Measurements from ENCODE around the gene KRTAP10-5.

Gene KRTAP10-5

DNA sequence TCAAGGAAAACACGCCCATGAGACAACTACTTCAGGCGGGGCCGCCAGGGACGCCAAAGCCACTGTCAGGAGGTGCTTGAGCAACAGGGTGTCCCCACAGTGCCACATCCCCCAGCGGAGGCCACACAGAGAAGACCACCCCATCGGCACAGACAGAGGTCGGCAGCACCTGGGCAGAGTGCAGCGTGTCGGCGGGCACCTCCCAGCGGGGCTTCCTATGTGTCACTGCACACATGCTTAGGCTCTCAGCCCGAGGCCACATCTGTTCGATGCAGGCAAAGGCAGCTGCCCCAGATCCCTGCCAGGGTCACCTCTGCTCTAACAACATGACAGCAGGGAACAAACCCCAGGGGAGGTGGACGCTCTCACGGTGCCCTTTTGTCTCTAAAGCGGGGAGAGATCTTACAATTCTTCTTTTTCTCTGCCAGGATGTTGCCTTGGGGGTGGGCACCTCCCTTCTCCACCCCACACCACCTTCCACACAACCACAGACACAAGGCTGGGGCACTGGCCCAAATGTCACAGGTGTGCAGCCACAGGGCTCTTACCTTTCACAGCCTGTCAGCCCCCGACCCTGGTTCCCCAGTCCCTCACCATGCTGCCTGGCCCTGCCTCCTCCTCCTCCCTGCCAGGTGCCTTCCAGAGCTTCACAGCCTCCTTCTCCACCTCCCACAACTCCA lies 35.6 kb upstream of the KRTAP10-5 start:
- H3K27me3 ChIP-seq (ENCODE audit: insufficient read depth, low read depth) = peaks cover 32% of the 10 kb centered on the region
- no peak overlapping the region for H3K4me3 ChIP-seq (IDR thresholded peaks at IDR 0.05; ENCODE audit: insufficient read depth, low read depth, low read length)
- H3K9ac ChIP-seq = no peak overlapping the region
- no peak overlapping the region for H3K4me2 ChIP-seq
- H4K20me1 ChIP-seq (ENCODE audit: insufficient read depth) = no peaks in the 10 kb centered on the region
- TF ChIP-seq, protein P1, sequence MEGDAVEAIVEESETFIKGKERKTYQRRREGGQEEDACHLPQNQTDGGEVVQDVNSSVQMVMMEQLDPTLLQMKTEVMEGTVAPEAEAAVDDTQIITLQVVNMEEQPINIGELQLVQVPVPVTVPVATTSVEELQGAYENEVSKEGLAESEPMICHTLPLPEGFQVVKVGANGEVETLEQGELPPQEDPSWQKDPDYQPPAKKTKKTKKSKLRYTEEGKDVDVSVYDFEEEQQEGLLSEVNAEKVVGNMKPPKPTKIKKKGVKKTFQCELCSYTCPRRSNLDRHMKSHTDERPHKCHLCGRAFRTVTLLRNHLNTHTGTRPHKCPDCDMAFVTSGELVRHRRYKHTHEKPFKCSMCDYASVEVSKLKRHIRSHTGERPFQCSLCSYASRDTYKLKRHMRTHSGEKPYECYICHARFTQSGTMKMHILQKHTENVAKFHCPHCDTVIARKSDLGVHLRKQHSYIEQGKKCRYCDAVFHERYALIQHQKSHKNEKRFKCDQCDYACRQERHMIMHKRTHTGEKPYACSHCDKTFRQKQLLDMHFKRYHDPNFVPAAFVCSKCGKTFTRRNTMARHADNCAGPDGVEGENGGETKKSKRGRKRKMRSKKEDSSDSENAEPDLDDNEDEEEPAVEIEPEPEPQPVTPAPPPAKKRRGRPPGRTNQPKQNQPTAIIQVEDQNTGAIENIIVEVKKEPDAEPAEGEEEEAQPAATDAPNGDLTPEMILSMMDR (conservative IDR thresholded peaks at IDR 0.05; ENCODE audit: low read depth, low read length) = no peak
- H3K79me2 ChIP-seq (ENCODE audit: insufficient read depth, low read depth) = no peaks in the 10 kb centered on the region
- H3K27ac ChIP-seq = no peak overlapping the region
- H3K36me3 ChIP-seq (ENCODE audit: insufficient read depth) = no peaks in the 10 kb centered on the region
- no peak overlapping the region for H2AFZ ChIP-seq (ENCODE audit: low read depth)
- no peaks in the 10 kb centered on the region for H3K4me1 ChIP-seq (ENCODE audit: low read depth, poor library complexity, severe bottlenecking)

DNA sequence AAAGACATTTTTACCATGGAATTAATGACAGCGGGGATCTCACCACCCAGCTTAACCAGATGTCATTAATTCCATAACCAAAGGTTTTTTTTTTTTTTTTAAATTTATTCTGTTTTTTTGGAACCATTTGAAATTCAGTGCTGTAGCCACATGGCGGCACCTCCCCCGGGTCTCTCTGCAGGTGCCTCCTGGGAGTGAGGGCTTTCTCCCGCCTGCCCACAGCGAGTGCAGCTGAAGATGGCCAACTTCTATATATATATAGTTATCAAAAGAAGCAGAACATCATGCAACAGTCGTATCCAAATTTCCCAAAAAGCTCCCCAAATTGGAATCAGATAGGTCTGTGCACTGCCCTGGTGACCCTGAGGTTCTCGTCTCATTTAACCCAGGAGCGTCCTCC lies 35.1 kb upstream of the KRTAP10-5 start:
- H3K4me1 ChIP-seq (ENCODE audit: low read depth, poor library complexity, severe bottlenecking) = no peaks in the 10 kb centered on the region
- H2AFZ ChIP-seq (ENCODE audit: low read depth) = no peak overlapping the region
- peaks cover 30% of the 10 kb centered on the region for H3K27me3 ChIP-seq (ENCODE audit: insufficient read depth, low read depth)
- no peaks in the 10 kb centered on the region for H3K79me2 ChIP-seq (ENCODE audit: insufficient read depth, low read depth)
- no peaks in the 10 kb centered on the region for H3K36me3 ChIP-seq (ENCODE audit: insufficient read depth)
- TF ChIP-seq, protein P1 (conservative IDR thresholded peaks at IDR 0.05; ENCODE audit: low read depth, low read length) = no peak
- no peak overlapping the region for H3K4me3 ChIP-seq (IDR thresholded peaks at IDR 0.05; ENCODE audit: insufficient read depth, low read depth, low read length)
- no peak overlapping the region for H3K27ac ChIP-seq
- H3K9ac ChIP-seq = no peak overlapping the region
- no peak overlapping the region for H3K4me2 ChIP-seq
- H4K20me1 ChIP-seq (ENCODE audit: insufficient read depth) = no peaks in the 10 kb centered on the region

DNA sequence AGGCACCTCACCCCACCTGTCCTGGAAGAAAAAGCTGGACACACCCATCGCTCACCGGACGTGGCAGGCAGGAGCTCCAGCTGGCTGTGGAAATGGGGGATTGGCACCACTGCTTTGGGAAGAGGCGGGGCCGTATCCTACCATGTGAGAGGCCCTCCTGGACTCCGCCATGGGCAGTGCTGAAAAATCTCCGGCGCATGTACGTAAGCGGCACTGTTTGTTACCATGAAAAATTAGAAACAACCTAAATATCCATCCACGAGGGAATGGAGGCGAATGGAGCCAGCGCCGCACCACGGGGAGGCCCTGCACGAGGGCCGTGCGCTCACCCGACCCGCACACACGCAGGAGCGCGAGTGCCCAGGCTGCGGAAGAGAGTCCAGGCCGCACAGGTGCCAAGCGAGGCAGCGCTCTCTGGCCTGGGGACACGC lies 34.6 kb upstream of the KRTAP10-5 start:
- H3K36me3 ChIP-seq (ENCODE audit: insufficient read depth) = no peaks in the 10 kb centered on the region
- H3K4me3 ChIP-seq (IDR thresholded peaks at IDR 0.05; ENCODE audit: insufficient read depth, low read depth, low read length) = no peak overlapping the region
- no peak overlapping the region for H3K9ac ChIP-seq
- H3K79me2 ChIP-seq (ENCODE audit: insufficient read depth, low read depth) = no peaks in the 10 kb centered on the region
- no peak overlapping the region for H3K27ac ChIP-seq
- TF ChIP-seq, protein P1 (conservative IDR thresholded peaks at IDR 0.05; ENCODE audit: low read depth, low read length) = no peak
- no peaks in the 10 kb centered on the region for H3K4me1 ChIP-seq (ENCODE audit: low read depth, poor library complexity, severe bottlenecking)
- H3K27me3 ChIP-seq (ENCODE audit: insufficient read depth, low read depth) = peaks cover 30% of the 10 kb centered on the region
- no peaks in the 10 kb centered on the region for H4K20me1 ChIP-seq (ENCODE audit: insufficient read depth)
- no peak overlapping the region for H3K4me2 ChIP-seq
- H2AFZ ChIP-seq (ENCODE audit: low read depth) = no peak overlapping the region

DNA sequence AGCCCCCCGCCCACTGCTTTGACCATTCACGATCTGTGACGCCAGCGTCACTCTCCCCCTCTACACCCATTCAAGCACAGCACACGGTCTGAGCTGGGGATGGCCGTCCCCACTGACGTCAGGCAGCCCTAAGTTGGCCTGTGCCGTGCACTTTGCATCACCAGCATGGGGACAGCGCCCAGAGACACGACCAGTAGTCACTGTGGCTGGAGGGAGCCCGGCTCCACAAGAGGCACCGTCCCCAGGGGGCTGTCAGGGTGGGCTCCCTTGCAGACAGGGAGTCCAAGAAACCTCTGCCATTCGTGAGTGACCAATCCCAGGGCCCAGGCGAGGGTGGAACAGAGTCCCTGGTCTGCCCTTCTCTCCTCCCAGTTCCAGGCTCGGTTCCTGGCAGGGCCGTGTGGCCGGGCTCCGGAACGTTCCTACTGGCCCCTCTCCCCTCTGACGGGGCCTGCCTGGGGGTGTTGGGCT lies 33.8 kb upstream of the KRTAP10-5 start:
- no peaks in the 10 kb centered on the region for H3K4me1 ChIP-seq (ENCODE audit: low read depth, poor library complexity, severe bottlenecking)
- H4K20me1 ChIP-seq (ENCODE audit: insufficient read depth) = no peaks in the 10 kb centered on the region
- H3K27me3 ChIP-seq (ENCODE audit: insufficient read depth, low read depth) = peaks cover 30% of the 10 kb centered on the region
- no peak overlapping the region for H3K27ac ChIP-seq
- TF ChIP-seq, protein P1 (conservative IDR thresholded peaks at IDR 0.05; ENCODE audit: low read depth, low read length) = no peak
- H3K4me3 ChIP-seq (IDR thresholded peaks at IDR 0.05; ENCODE audit: insufficient read depth, low read depth, low read length) = no peak overlapping the region
- no peak overlapping the region for H2AFZ ChIP-seq (ENCODE audit: low read depth)
- no peak overlapping the region for H3K9ac ChIP-seq
- no peaks in the 10 kb centered on the region for H3K79me2 ChIP-seq (ENCODE audit: insufficient read depth, low read depth)
- H3K36me3 ChIP-seq (ENCODE audit: insufficient read depth) = no peaks in the 10 kb centered on the region
- H3K4me2 ChIP-seq = no peak overlapping the region

Data from KMS-11 (cell line).